Loucy (cell line): ENCODE data around the gene RERE.

ENCODE experiments used
- H2AFZ ChIP-seq: fragments of 200-600 bp; sonication (generic); 2 replicates; pipeline ENCODE4 v1.6.0; 2016; ENCODE audit warnings: antibody characterized with exemption, mild to moderate bottlenecking, low read length, moderate library complexity
- H3F3A ChIP-seq: fragments of 200-600 bp; 2 replicates; pipeline ENCODE4 v1.6.0; 2016; ENCODE audit warnings: antibody characterized with exemption, low read depth, mild to moderate bottlenecking
- H3K27me3 ChIP-seq: fragments of 200-600 bp; sonication (generic); 2 replicates; pipeline ENCODE4 v1.6.1; 2014; ENCODE audit warnings: low read length, mild to moderate bottlenecking; ENCODE audit not compliant: insufficient read depth, poor library complexity, severe bottlenecking
- H3K36me3 ChIP-seq: fragments of 200-600 bp; sonication (generic); 2 replicates; pipeline ENCODE4 v1.6.1; 2016; ENCODE audit warnings: low read length; ENCODE audit not compliant: insufficient read depth
- H3K4me1 ChIP-seq: fragments of 200-600 bp; sonication (generic); 2 replicates; pipeline ENCODE4 v1.5.1; 2014; ENCODE audit warnings: low read length, mild to moderate bottlenecking; ENCODE audit not compliant: insufficient read depth, poor library complexity, severe bottlenecking
- H3K4me2 ChIP-seq: fragments of 200-600 bp; sonication (generic); 2 replicates; pipeline ENCODE4 v1.6.0; 2014; ENCODE audit warnings: antibody characterized with exemption, low read length, low read depth, mild to moderate bottlenecking; ENCODE audit not compliant: poor library complexity, severe bottlenecking
- H3K4me3 ChIP-seq: fragments of 200-600 bp; sonication (generic); 2 replicates; pipeline ENCODE4 v1.5.1; 2014; ENCODE audit warnings: low read length, mild to moderate bottlenecking, mixed read lengths; ENCODE audit not compliant: poor library complexity, severe bottlenecking
- H3K79me2 ChIP-seq: fragments of 200-600 bp; sonication (generic); 2 replicates; pipeline ENCODE4 v1.6.1; 2014; ENCODE audit warnings: low read length; ENCODE audit not compliant: insufficient read depth
- H3K9ac ChIP-seq: fragments of 200-600 bp; sonication (generic); 2 replicates; pipeline ENCODE4 v1.6.0; 2014; ENCODE audit warnings: mild to moderate bottlenecking, low read depth, low read length, moderate library complexity; ENCODE audit not compliant: poor library complexity, severe bottlenecking
- H3K9me2 ChIP-seq: fragments of 200-600 bp; sonication (generic); replicated peaks from 2 replicates; pipeline ENCODE4 v1.6.1; 2016; ENCODE audit warnings: low read depth, low read length, mixed read lengths
- H3K9me3 ChIP-seq: fragments of 200-600 bp; sonication (generic); 2 replicates; pipeline ENCODE4 v1.6.1; 2014; ENCODE audit warnings: mild to moderate bottlenecking, antibody characterized with exemption, low read length, low read depth; ENCODE audit not compliant: insufficient read depth
- H4K20me1 ChIP-seq: fragments of 200-600 bp; sonication (generic); 2 replicates; pipeline ENCODE4 v1.6.0; 2014; ENCODE audit warnings: antibody characterized with exemption, low read length, mild to moderate bottlenecking; ENCODE audit not compliant: insufficient read depth, poor library complexity, severe bottlenecking
- EZH2phosphoT487 ChIP-seq: fragments of 200-600 bp; IDR thresholded peaks from 2 replicates; pipeline ENCODE4 v1.6.1; 2018; ENCODE audit warnings: antibody characterized with exemption, mild to moderate bottlenecking, moderate library complexity, borderline replicate concordance
- TF ChIP-seq, protein P1 (sequence below): fragments of 200-600 bp; sonication (generic); conservative IDR thresholded peaks from 2 replicates; pipeline ENCODE4 v1.5.1; 2014; ENCODE audit warnings: mild to moderate bottlenecking, antibody characterized with exemption, low read length

RERE gene

DNA sequence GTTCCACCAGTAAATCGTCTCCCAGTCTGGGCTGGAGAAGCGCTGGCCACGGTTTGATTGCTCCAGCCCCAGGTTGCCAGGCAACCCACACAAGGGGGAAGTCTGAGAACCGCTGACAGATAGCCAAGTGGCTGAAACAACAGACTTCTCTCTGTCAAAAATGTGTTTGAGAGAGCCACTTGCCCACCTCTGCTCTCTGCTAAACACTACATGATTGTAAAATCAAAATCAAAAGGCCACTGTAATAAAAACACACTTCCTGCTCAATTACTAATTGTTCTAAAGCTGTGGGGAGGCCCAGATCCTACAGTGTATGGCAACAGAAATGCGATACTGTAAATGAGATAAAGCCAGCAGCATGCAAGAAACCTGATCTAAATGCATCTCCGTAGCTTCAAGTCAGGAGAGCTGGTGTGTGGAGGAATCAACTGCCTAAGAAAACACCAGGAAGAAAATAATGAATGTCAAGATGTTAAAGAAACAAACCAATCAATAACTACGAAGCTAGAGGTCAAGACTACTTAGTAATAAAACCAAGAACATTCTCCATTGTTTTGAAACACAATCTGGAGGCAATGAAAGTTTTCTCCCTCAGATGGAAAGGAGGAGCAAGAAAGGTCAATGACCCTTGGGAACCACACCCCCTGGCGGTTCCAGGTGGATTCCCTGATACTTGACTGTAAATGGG lies 378.3 kb downstream of the RERE start:
- no peak overlapping the region for H2AFZ ChIP-seq
- H3K27me3 ChIP-seq, result no peaks in the 10 kb centered on the region
- H3K4me3 ChIP-seq, result peak overlapping the region; percentile 33
- peaks cover 5% of the 10 kb centered on the region for H4K20me1 ChIP-seq
- no peaks in the 10 kb centered on the region for H3K79me2 ChIP-seq
- H3K4me1 ChIP-seq, result peaks cover 18% of the 10 kb centered on the region
- TF ChIP-seq, protein P1, sequence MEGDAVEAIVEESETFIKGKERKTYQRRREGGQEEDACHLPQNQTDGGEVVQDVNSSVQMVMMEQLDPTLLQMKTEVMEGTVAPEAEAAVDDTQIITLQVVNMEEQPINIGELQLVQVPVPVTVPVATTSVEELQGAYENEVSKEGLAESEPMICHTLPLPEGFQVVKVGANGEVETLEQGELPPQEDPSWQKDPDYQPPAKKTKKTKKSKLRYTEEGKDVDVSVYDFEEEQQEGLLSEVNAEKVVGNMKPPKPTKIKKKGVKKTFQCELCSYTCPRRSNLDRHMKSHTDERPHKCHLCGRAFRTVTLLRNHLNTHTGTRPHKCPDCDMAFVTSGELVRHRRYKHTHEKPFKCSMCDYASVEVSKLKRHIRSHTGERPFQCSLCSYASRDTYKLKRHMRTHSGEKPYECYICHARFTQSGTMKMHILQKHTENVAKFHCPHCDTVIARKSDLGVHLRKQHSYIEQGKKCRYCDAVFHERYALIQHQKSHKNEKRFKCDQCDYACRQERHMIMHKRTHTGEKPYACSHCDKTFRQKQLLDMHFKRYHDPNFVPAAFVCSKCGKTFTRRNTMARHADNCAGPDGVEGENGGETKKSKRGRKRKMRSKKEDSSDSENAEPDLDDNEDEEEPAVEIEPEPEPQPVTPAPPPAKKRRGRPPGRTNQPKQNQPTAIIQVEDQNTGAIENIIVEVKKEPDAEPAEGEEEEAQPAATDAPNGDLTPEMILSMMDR, result no peak
- no peak for TF ChIP-seq EZH2phosphoT487
- H3K4me2 ChIP-seq, result peak overlapping the region; percentile 52
- no peaks in the 10 kb centered on the region for H3K36me3 ChIP-seq
- H3K9me2 ChIP-seq, result no peaks in the 10 kb centered on the region
- no peaks in the 10 kb centered on the region; the same call in 1 of the 2 replicates for H3K9me3 ChIP-seq
- no peaks in the 10 kb centered on the region for H3F3A ChIP-seq
- peak overlapping the region; percentile 16 for H3K9ac ChIP-seq

DNA sequence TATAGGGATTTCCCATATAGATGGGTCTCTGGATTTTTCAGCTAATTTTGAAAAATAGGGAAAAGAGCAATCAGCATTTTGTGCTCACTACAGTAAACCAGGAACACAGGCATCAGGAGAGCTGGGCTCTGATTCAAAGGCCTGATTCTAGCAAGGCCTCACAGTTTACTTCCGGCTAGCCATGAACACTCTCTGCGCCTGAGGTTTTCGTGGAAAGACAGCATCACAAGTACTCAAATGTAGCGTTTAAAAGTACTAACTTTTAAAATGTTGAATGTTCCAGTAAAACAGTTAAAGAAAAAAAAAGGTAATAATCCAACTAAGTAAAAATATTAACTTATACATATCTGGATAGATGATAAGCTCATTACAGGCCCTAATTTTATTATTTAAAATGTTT lies 379.0 kb downstream of the RERE start:
- Histone ChIP-seq H3K9ac (peak overlapping the region; percentile 16), H3K79me2 (no peaks in the 10 kb centered on the region)

DNA sequence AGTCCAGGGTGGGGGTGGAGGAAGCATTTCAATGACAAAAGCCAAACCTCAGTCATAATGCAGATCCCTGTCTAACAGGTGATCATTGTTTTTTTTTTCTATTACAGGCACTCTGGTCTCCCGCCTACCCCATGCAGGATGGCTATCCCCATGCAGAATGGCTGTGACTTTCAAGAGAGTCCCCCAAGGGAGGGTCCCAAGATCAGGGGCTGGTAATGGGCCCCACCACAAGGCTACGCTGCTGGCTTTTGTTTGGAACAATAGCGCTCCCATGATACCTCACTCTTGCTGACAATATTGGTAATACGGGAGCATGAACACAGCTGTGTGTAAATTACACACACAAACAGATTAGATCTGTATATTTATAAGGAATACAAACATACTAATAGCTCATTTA lies 380.1 kb downstream of the RERE start:
- Histone ChIP-seq H3K9me3 (no peaks in the 10 kb centered on the region), H3F3A (no peaks in the 10 kb centered on the region), H3K4me2 (no peak overlapping the region), H2AFZ (no peak overlapping the region), H3K4me3 (no peak overlapping the region), H4K20me1 (peaks cover 5% of the 10 kb centered on the region), H3K27me3 (no peaks in the 10 kb centered on the region), H3K9ac (no peak overlapping the region), H3K36me3 (no peaks in the 10 kb centered on the region), H3K4me1 (peaks cover 21% of the 10 kb centered on the region), H3K79me2 (no peaks in the 10 kb centered on the region), H3K9me2 (no peaks in the 10 kb centered on the region)
- TF ChIP-seq, protein P1, result no peak
- TF ChIP-seq EZH2phosphoT487, result no peak

More for the DNA sequence above, 379.0 kb downstream of the RERE start:
- H3K9me2 ChIP-seq, result no peaks in the 10 kb centered on the region
- H3K4me3 ChIP-seq, result peak overlapping the region; percentile 33
- peaks cover 5% of the 10 kb centered on the region for H4K20me1 ChIP-seq
- H3K4me1 ChIP-seq, result peaks cover 18% of the 10 kb centered on the region
- H3K36me3 ChIP-seq, result no peaks in the 10 kb centered on the region
- no peaks in the 10 kb centered on the region for H3F3A ChIP-seq
- H3K9me3 ChIP-seq, result no peaks in the 10 kb centered on the region; the same call in 1 of the 2 replicates
- no peak for TF ChIP-seq EZH2phosphoT487
- TF ChIP-seq, protein P1, result no peak
- peak overlapping the region; percentile 52 for H3K4me2 ChIP-seq
- no peak overlapping the region for H2AFZ ChIP-seq
- no peaks in the 10 kb centered on the region for H3K27me3 ChIP-seq
